ENCODE data around the gene VPS37B.

VPS37B gene

GRCh38 chr12:122844366-122844971 lies 51.5 kb downstream of the VPS37B start:
- no peak for DNase-seq (ENCODE audit: extremely low spot score, insufficient read length, low read depth)
- no peak for FAIRE-seq

GRCh38 chr12:122843455-122843854 lies 52.5 kb downstream of the VPS37B start:
- FAIRE-seq: no peak
- DNase-seq (ENCODE audit: extremely low spot score, insufficient read length, low read depth): no peak

GRCh38 chr12:122842505-122843405 lies 53.2 kb downstream of the VPS37B start:
- no peak for FAIRE-seq

GRCh38 chr12:122841544-122842321 lies 54.2 kb downstream of the VPS37B start:
- DNase-seq (ENCODE audit: extremely low spot score, insufficient read length, low read depth) (no peak), FAIRE-seq (no peak)

More at GRCh38 chr12:122842505-122843405, 53.2 kb downstream of the VPS37B start:
- DNase-seq (ENCODE audit: extremely low spot score, insufficient read length, low read depth): no peak

- FAIRE-seq (no peak), DNase-seq (ENCODE audit: extremely low spot score, insufficient read length, low read depth) (no peak)
These were observed 55.1 kb downstream of the VPS37B start for GRCh38 chr12:122840580-122841513.

- FAIRE-seq: no peak
- DNase-seq (ENCODE audit: extremely low spot score, insufficient read length, low read depth): no peak
These were observed 55.9 kb downstream of the VPS37B start for GRCh38 chr12:122839907-122840554.

GRCh38 chr12:122838841-122839240 lies 57.1 kb downstream of the VPS37B start:
- DNase-seq (ENCODE audit: extremely low spot score, insufficient read length, low read depth): no peak
- FAIRE-seq: no peak

GRCh38 chr12:122837306-122838265 lies 58.3 kb downstream of the VPS37B start:
- FAIRE-seq (no peak), DNase-seq (ENCODE audit: extremely low spot score, insufficient read length, low read depth) (no peak)

- peak; percentile 61 for FAIRE-seq
- no peak for DNase-seq (ENCODE audit: extremely low spot score, insufficient read length, low read depth)
These were observed 59.6 kb downstream of the VPS37B start for GRCh38 chr12:122836027-122836921.

GRCh38 chr12:122835750-122836026 lies 60.2 kb downstream of the VPS37B start:
- DNase-seq (ENCODE audit: extremely low spot score, insufficient read length, low read depth) (no peak), FAIRE-seq (no peak)

GRCh38 chr12:122834921-122835749 lies 60.8 kb downstream of the VPS37B start, which contains the start of gene HIP1R:
HIP1R (plus strand) TSS chr12:122835457; CDS start chr12:122835551, 94 bp downstream.
- no peak for FAIRE-seq
- DNase-seq (ENCODE audit: extremely low spot score, insufficient read length, low read depth): no peak

GRCh38 chr12:122834104-122834920 lies 61.6 kb downstream of the VPS37B start:
- FAIRE-seq: no peak
- no peak for DNase-seq (ENCODE audit: extremely low spot score, insufficient read length, low read depth)

- DNase-seq (ENCODE audit: extremely low spot score, insufficient read length, low read depth) (no peak), FAIRE-seq (no peak)
These were observed 65.3 kb downstream of the VPS37B start for GRCh38 chr12:122830517-122831214.

- no peak for DNase-seq (ENCODE audit: extremely low spot score, insufficient read length, low read depth)
- no peak for FAIRE-seq
These were observed 68.7 kb downstream of the VPS37B start for GRCh38 chr12:122827258-122827657.

All from GM18507 (cell line).